Measurements from ENCODE around the gene HGS.

DNA sequence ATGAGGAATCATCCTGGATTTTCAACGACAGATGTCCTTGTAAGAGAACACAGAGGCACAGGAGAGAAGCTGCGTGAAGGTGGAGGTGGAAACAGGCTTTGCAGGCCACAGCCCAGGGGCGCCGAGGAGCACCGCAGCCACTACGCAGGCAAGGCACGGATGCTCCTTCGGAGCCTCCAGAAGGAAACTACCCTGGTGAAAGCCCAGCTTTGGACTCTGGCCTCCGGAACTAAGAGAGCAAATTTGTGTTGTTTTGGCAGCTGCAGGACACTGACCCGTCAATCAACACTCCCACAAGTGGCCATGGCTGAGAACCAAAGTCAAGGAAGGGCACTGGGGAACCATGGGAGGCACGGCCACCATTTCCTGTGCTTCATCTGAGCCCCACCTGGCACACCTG, 3.7 kb upstream of the HGS start:
- TF ChIP-seq POLR2A (IDR thresholded peaks at IDR 0.05; ENCODE audit: low read depth, low read length) (no peak), POLR2AphosphoS5 (IDR thresholded peaks at IDR 0.05; ENCODE audit: low read depth, low read length) (no peak), SPI1 (IDR thresholded peaks at IDR 0.05; ENCODE audit: low read depth, low read length) (no peak), TAF1 (IDR thresholded peaks at IDR 0.05; ENCODE audit: low read depth, low read length) (no peak)
